Measurements from ENCODE around the gene CLDN7.

CLDN7 gene

GRCh38 chr17:7218166-7218565 is 44.1 kb downstream of the CLDN7 start:
- DNase-seq = no peak

GRCh38 chr17:7217113-7217987 is 44.9 kb downstream of the CLDN7 start:
- no peak for DNase-seq

- no peak for DNase-seq
Observed at GRCh38 chr17:7216242-7217112, 45.8 kb downstream of the CLDN7 start.

DNA sequence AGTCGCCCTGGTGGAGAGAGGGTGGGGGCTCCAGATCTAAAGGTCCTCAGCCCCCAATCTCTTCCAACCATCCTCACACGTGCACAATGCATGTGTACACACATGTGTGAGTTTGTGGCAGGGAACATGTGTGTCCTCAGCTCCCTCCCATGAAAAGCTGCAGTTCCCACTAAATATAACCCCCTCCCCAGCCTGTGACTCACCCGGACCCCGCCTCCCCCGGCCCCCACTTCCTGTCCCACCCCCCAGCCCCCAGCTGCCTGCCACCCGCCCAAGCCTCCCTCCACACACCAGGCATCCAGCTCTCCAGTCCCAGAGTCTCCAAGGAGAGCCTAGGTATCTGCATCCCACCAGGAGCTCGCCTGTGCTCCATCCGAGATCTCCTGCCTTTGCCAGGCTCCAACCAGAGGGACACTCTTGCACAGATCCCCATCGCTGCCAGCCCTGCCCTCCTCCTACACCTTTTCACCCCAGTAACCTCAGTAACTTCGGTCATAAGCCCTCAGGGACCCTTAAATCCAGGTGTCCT is 46.6 kb downstream of the CLDN7 start:
- DNase-seq = no peak

DNA sequence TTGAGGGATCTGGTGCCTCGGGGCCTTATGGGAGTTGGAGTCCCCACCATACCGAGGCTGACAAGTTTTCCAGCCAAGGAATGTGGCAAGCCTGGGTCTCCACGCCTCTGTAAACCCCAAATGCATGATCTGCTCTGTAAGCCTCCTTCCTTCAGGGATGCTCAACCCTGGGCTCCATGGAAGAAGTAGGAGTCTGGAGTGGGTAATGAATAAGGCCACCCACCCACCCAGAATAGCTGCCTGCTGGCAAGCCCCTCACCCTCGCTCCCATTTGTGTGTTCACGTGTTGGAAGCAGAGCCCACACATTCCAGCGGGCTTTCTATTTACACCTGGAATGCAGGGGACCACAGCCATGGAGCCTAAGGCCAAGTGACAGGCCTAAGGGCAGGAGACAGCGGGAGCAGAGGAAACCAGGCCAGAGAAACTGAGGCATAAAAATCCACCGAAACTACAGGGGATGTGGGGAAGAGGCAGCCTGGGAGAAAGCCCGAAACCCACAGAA is 47.1 kb downstream of the CLDN7 start:
- DNase-seq = no peak

GRCh38 chr17:7214300-7215135 is 47.8 kb downstream of the CLDN7 start:
- DNase-seq = peak; percentile 99

- DNase-seq = no peak
Observed at GRCh38 chr17:7213895-7214299, 48.4 kb downstream of the CLDN7 start.

DNA sequence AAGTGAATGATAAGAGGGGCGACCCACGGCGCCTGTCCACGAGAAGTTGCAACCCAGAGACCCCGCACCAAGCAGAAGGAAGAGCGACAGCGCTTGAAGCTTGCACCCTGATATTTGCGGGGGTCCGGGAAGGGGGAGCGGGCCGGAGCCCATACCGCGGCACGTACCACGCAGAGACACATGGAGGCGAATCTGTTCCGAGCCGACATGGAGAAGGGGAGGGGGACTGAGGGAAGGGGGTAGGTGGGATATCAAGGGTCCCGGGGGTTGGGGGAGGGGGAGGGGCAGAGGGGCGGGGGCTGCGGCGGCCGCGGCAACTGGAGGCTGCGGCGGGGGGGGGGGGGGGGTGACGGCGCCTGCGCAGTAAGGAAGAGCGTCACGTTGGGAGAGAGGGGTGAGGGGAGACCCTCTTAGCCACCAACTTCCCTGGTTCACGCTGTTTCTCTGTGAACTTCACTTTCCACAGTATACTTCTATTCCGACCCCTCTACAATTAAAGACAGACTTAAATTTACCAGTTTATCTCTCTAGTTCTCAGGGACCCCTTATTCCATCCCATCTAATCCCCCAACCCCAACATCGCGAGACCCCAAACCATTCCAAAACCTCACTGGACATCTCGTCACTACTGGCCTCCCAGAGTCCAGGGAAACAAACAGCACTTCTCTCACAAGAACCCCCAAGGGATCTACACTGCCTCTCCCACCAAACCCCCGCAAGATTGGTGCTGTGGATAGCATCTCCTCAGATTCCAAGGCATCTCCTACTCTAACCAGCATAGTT is 50.6 kb downstream of the CLDN7 start:
- DNase-seq = no peak

Data from stimulated activated CD4-positive, alpha-beta T cell treated with anti-CD3 and anti-CD28 coated beads, Interleukin-4, amount 100 ng/mL, for 24 hours (primary cell).